NCI-H2107 treated with DMSO at 0.1 percent for 48 hours (cell line): Measurements from ENCODE around the gene C2CD2.
"Not testable (repeated sequence)": the region's sequence is repeated elsewhere in the genome, so short reads cannot be mapped to it uniquely, and the experiment has no call there.

Source experiments
- DNase-seq: peaks from one replicate; lab custom pipeline; 2025; ENCODE audit not compliant: unreplicated experiment; lab: John Stamatoyannopoulos, UW

The C2CD2 gene

DNA sequence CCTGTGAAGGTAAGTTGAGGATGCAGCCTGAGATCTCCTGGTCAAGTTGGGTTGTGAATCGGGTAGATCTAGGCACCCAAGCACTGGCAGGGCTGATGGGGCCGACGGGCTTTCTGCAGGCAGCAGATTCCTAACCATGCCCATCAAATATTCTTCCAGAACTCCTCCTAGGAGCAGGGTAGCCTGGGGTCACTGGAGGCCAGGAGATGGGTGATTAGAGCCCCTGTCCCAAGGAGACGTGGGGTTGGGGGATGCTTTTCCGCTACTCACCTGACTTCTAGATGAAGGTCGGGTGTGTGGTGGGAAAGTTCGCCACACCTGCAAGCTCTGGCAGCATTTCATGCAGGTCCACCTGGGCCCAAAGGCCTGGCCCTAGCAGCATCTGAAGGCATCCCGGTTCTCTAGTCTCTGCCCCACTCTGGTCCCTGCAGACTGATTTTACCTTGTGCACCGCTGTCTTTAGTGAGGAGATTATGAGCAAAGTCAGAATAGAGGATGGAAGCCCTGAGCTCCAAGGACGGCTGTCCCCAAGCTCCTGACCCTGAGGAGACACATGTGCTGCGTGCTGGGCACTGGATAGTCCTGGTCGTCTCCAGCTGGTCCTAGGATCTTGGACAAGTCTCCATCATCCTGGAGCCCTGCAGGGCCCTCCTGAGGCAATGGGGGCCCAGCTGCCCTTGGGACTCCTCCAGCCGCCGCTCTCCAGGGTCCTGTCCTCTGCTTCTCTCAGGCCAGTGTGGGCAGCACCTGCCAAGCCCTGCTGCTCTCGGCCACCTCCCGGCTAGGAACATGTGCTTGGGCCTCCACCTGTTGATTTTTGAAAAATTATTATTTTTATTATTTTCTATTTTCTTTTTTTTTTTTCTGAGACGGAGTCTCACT lies 21.8 kb upstream of the C2CD2 start:
- no peak for DNase-seq

- no peak for DNase-seq
These were observed 20.9 kb upstream of the C2CD2 start for GRCh38 chr21:41974752-41975053.

DNA sequence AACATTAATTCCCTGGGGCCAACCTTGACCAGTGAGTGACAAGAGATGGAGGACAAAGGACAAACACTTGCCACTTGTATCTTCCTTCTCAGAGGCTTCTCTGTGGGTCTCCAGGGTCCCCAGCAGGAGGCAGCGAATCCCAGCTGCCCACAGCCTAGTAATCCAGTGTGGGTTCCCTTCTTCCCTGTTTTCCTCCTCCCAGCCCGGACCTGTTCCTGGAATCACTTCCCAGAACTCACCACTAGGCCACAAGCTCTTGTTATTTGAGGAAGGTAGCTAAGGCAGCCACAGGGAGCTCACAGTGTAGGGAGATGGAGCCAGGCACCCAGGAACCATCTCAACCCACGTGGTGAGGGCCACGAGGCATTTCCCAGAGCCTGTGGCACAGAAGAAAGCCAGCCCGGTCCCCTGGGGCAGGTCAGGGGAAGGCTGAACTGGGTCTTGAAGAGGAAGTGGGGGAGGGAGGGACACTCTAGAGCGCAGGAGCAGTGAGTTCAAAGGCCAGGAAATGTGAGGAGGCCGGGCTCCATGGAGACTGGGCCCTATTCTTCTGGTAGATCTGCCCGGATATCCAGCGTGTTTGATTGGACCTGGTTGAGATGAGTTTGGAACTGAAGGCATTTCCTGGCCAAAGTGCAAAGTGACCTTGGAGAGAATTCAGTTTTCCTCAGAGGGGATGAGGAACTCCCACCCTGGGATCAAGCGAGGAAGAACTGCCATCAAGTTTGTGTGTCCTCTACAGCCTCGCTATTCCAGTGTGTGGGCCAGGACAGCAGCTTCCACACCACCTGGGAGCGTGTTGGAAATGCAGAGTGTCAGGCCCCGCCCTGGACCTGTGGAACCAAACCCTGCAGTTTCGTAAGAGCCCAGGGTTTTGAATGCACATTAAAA lies 20.3 kb upstream of the C2CD2 start:
- DNase-seq: no peak

DNA sequence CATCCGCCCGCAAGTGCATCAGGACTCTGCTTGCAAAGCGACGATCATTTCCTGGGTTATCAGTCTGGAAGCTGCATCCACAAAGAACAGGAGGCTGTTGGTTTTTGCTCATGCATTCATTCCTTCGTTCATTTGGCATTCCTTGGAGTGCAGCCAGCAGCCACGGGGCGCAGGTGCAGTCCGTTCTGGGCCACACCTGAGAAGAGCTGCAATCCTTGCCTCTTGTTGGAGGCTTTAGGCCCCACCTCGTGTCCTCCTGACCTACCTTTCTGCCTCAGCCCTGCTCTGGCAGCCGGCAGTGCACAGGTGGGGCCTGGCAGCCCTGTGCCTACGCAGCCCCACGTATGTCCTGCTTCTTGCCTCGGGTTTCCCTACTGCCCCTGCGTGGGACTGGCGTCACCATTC lies 19.6 kb upstream of the C2CD2 start:
- no peak for DNase-seq

GRCh38 chr21:41972511-41973205 lies 18.8 kb upstream of the C2CD2 start:
- DNase-seq: no peak

DNA sequence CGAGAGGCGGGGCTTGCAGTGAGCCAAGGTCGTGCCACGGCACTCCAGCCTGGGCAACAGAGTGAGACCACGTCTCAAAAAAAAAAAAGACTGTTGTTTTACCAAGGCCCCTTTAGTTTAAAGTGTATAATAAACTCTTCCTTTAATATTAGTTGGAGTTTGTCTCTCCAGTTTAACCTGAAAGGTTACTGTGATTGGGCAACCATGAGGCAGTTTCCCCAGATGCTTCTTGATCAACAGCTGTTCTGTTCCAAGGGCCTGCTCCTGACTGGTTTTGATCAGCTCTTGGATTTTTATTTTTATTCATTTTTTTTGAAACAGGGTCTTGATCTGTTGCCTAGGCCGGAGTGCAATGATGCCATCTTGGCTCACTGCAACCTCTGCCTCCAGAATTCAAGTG lies 18.1 kb upstream of the C2CD2 start:
- DNase-seq: no peak

GRCh38 chr21:41970751-41971653 lies 17.2 kb upstream of the C2CD2 start:
- DNase-seq: no peak

- no peak for DNase-seq
These were observed 16.2 kb upstream of the C2CD2 start for GRCh38 chr21:41970106-41970391.

GRCh38 chr21:41967708-41968107 lies 13.9 kb upstream of the C2CD2 start:
- no peak for DNase-seq

DNA sequence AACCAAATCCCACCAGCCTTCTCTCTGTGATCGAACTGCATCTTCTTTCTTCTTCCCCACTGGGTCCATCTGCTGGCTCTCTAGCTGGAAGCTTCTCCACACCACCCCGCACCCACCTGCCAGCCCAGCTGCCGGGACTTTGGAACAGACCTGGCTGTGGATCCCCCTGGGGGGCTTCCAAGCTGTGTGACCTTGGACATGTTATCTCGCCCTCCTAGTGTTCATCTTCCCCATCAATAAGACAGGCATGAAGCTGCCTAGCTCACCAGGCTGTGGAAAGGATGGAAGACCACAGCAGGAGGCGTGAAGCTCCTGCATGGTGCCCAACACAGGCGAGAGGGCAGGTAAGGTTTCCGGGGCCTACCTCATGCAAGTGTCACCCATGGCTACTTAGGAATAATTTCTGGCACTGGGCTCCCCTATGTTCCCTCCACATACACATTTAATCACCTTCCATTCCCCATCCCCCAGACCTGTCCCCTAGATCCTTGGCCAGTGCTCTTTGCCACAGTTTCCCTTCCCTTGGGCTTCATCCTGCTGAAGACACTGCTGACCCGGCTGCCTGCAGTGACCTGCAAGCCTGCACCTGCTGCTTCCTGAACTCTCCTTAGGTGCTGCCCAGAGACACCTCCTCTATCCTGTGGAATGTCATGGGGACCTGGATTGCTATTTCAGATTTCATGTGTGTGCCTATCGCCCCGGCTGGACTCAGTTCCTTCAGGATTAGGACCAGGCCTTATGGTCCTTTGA lies 13.2 kb upstream of the C2CD2 start:
- DNase-seq: no peak

DNA sequence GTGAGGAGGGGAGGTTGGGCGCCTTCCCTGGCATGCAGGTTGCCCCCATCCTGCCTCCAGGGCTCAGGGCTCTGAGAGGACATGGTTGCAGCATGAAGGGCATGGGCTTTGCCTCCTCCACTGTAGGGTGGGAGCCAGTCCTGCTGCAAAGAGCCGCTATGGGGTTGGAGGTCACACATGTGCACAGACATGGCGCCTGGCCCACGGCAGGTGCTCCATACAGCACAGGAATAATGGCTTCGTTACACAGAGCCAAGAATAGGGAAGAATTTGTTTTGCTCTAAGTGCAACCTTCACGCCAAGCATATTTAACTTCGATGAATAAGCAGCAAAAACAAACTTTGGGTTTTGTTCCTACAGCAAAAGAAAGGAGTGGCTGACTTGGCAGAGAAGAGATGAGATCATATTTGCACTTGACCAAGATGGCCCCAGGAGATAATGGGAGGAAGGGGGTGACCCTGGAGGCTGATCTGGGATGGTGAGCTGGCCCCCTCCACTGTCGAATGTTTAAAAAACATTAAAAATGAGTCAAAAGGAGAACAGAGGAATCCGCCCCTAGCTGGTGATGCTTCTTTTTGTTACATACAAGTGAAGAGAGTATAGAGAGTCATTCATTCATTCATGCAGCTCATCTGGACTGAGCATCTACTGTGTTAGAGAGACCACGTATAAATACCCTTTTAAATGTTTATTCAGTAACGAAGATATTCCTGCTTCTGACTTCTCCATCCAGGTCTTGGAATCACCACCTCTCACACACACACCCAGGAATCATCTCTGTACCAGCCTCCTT lies 12.4 kb upstream of the C2CD2 start:
- no peak for DNase-seq

DNA sequence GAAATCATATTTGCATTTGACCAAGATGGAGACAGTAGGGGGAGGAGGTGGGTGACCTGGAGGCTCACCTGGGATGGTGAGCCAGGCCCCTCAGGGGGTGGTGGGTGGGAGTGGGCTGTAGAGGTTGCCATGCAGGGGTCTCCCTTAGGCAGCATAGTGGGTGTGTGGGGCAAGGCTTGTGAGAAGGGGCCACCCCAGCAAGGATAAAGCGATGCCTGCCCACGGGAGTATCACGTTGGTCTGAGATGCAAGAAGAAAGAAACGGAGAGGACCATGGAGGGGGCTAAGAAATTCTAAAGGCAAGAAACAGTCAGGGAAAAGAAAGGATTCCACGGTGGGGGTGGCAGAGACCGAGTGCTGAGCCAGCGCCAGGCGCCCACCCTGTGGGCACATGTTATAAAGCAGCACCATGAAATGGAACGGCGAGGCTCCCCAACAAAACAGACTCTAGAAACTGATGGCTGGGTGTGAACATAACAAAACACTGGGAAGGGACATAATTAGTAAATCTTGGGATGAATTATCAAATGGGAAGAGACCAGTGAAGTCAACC lies 11.7 kb upstream of the C2CD2 start:
- DNase-seq: no peak

GRCh38 chr21:41965045-41965444 lies 11.2 kb upstream of the C2CD2 start:
- no peak for DNase-seq

- no peak for DNase-seq
These were observed 10.4 kb upstream of the C2CD2 start for GRCh38 chr21:41964171-41964570.

GRCh38 chr21:41962425-41962966 lies 8.7 kb upstream of the C2CD2 start:
- DNase-seq: no peak

DNA sequence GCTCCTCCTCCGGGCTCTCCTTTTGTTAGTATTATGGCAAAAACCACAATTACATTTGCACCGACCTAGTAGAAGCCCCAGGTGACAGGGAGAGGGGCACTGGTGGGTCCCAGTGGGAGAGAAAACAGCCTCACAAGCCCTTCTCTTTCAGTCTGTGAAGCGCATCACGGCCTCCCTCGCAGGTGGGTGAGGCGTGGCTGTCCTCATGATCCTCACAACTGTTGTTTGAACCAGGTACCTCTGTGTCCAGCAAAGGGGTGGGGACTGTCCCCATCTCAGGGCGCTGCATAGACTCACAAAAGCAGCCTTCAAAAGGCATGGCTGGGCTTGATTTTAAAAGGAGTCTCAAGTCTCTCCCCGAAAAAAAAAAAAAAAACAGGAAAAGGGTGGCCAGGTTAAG lies 7.9 kb upstream of the C2CD2 start:
- no peak for DNase-seq

- no peak for DNase-seq
These were observed 7.5 kb upstream of the C2CD2 start for GRCh38 chr21:41961282-41961701.

DNA sequence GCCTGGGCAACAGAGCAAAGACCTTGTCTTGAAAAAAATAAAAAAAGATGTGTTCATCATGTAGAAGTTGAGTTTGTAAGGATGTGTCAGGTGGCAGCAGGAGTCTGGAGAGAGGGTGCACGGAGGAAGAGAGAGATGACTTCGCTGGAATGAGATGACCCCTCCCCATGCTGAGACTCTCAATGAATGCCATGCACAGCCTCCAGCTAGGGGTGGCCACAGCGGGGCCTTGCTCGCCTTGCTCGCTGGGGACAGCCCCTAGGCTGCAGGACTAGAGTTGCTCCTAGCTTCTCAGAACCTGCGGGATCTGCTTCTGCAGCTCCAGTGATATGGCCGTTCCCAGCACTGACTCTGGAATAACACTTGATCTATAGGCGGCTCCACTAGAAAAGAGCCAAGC lies 6.6 kb upstream of the C2CD2 start:
- no peak for DNase-seq

DNA sequence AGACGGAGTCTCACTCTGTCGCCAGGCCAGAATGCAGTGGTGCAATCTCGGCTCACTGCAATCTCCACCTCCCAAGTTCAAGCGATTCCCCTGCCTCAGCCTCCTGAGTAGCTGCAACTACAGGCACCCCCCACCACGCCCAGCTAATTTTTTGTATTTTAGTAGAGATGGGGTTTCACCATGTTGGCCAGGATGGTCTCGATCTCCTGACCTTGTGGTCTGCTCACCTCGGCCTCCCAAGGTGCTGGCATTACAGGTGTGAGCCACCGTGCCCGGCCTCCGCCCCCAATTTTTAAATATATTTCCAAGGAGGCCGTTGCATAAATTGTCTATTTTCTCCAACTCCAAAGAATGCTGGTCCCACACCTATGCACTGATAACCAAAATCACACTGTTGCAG lies 5.9 kb upstream of the C2CD2 start:
- not testable (repeated sequence) for DNase-seq
